ENCODE data around the gene TMEM182.

The TMEM182 gene

DNA sequence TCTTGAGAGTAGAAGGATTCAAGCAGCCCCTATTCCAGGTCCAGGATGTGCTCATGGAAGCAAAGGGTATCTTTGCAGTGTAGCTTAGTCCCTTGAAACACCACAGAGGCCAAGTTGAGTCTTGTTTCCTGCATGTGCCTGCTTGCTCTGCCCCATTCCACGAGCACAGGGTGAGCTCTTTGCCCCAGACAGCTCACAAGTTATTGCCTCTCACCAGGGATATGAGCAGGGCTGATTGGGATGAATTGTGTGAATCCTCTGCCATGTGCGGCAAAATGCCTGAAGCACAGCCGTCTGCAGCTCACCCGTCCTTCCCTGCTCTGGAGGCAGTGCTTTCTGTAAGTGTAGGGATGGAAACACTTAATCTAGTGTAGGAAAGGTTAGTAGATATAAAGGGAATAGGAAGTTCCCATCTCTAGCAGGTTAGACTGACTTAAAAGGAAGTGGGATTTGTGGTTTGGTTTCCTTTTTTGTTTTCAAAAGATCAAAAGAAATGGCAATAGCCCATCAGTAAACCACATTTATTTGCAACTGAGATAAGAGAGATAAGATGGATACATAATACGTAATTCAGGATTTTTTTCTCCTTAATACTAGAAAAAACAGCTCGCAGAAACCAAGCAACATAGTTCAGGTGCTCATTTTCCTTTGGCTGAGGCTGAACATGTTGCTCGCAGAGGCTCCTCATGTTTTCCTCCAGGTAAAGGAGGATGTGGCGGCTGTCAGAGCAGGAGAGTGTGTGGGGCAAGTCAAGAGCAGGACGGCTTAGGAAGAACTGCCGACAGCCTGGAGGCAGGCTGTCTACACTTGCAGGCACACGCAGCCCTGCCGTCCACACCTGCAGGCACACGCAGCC, 41.4 kb downstream of the TMEM182 start:
- no peak for DNase-seq

DNA sequence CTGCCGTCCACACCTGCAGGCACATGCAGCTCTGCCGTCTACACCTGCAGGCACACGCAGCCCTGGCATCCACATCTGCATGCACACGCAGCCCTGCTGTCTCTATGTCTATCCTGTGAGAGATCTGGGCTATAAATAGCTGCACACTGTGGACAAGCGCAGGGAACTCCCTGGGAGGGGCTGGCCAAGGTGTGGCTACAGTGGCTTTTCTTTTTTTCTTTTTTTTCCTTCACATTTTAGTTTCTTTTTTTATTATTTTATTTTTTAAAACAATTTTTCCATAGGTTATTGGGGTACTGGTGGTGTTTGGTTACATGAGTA, 42.0 kb downstream of the TMEM182 start:
- no peak for DNase-seq

DNA sequence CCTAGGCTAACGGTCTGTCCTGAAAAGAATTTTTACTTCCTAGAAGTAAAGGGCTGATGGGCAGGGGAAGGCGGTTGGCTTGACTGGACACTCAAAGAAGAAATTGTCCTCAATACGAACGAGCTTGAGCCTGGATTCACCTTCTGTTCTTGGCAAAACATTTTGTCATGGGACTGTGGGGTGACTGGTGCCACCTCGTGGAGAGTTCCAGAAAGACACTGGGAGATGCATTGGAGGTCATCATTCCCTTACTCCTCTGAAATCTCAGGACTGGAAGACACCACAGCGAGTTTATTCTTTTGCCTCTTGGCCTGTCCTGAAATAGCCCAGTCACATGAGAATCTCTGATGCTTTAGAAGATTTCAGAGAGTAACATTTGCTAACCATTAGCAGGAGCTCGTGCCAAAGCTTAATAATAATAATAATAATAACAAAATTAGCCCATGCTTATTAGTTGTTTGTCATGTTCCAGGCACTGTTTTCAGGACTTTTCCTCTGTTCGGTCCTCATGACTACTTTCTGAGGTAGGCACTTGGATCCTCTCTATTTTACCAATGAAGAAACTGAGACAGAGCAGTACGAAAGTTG, 44.5 kb downstream of the TMEM182 start:
- DNase-seq, result peak; percentile 57

DNA sequence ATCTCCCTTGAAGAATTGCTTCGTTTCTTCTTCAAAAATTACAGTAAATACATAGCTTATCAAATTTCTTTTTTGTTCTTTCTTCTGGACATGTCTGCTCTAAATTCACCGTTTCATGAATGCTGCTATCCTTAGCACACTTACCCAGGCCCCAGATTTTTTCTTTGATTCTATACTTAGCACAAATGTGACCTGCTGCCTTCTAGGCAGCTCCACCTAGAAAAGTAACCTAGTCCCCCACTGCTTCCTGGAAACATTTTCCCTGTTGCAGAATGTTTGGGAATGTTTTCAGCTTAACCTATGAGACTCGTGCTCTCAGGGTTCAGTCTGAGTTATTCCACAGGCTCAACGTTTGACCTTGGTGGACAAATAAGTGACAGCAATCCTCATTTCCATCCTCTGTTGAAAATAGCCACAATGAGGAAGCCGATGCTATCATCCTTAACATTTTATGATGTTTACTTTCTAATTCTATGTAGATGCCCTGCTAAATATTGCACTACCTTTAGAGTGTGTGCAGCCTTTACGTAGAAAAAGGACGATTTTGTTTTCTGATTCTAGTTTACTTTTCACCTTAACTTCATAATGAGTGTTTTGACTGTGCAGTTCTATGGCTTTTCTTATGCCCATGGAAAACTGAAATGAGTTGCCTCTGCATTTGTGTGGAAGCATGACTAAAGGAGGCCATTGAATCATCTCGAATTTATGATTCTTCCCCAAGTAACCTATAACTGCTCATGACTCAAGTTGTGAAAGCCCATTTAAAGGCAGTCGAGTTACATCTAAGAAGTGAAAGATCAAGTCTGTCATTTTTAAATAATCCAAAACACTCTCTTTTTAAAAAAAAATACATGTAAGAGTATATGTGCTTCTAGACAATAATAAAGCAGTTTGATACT, 47.7 kb downstream of the TMEM182 start:
- no peak for DNase-seq

DNA sequence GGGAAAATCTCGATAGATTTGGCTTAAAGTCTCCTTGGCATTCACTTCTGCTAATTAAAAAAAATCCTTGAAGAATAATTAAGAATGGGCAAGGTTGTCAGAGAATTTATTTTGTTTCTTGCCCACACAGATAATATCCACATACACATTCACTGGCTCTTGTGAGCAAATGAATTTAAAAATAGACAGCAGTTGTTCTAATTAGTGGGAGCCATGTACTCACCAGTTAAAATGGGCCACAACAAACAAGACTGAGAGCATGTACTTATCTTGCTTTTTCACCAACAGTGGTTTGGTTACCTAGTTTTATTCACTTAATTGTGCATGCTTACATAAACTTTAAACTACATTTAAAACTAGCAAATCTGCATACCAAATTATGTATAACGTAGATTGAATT, 53.5 kb downstream of the TMEM182 start:
- DNase-seq, result no peak

DNA sequence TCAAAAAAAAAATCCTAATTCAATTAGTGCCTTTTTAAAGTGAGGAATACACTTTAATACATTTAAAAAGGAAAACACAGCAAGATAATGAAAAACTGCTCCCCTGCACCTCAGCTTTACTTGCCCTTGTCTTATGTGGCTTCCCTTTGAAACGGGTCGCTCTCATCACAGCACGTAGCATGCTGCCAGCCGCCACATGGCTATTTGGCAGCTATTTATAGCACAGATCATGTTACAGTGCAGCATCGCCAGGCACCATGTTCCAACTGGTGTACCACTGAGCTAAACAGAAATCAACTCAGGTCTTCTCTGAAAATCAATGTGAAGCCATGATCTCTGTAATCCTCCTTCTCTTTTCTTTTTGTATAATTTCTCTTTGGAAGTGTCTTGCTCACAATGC, 65.1 kb downstream of the TMEM182 start:
- DNase-seq, result peak; percentile 47

DNA sequence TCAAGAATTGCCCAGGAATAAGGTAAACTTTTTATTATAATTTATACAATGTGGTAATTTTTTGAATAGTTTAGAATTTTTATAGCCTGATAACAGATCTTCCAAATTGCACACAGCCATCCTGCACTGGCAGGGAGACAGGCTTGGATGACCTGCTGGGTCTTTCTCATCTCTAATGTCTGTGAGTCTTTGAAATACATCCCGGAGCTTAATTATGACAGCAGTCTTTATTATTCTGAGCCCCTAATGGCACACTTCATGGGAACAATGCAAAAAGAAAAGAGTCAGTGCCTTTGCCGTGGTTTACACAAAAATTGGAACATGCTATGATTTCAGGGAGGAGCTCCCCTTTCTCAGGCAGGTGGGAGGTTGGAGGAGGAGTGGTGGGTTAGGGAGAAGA, 71.0 kb downstream of the TMEM182 start:
- DNase-seq, result no peak

DNA sequence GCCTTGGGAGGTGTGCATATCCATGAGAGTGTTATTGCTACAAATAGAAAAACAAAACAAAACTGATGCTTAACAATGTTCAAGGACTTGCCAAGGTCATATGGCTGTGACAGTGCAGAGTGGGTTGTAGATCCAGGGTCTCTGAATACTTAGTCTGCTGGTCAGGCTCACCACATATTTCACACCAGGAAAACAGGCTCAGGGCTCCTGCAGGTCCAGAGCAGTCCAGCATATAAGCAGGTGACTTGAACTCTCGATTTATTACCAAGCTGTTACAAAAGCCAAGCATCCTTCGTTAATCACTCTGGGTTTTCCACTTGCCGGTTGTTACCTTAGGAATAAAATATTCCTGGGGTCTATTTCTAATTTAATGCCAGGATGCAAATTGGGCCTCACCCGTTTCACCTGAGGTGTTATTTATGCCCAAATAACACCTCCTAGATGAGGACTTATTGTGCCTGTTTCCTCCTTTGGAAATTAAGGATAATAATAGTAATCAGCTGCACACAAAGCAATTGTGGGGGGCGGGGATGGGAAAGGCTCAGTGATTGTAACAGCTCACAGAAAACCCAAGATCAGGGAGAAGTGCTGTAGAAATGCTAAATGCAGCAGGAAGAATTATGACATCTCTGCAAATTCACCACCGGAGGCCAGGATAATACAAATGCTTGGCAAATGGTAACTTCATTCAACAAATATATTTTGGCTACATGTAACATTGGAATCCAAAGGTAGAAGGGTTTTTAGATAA, 72.9 kb downstream of the TMEM182 start:
- no peak for DNase-seq

DNA sequence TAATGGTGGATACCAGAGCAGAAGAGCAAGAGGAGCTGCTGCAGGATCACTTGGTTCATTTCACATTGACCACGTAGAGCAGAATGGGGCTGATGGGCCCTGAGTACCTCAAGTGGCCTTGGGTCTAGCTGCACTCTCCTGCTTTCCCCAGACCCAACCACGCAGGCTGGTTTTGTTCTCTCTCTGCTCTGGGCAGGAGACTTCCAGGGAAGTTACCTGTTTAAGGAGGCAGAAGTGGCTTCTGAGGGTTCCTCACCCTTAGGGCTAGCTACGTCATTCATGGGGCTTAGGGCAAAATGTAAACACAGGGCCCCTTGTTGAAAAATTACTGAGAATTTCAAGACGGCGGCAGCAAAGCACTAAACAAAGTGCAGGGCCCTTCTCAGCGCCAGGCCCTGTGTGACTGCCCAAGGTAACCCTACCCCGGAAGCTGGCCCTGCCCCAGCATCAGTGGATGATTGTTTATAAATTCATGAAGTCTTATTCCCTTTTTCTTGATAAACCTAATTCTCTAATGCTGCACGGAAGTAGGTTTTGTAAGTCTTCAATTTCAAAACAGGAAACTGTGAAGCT, 75.9 kb downstream of the TMEM182 start:
- no peak for DNase-seq

DNA sequence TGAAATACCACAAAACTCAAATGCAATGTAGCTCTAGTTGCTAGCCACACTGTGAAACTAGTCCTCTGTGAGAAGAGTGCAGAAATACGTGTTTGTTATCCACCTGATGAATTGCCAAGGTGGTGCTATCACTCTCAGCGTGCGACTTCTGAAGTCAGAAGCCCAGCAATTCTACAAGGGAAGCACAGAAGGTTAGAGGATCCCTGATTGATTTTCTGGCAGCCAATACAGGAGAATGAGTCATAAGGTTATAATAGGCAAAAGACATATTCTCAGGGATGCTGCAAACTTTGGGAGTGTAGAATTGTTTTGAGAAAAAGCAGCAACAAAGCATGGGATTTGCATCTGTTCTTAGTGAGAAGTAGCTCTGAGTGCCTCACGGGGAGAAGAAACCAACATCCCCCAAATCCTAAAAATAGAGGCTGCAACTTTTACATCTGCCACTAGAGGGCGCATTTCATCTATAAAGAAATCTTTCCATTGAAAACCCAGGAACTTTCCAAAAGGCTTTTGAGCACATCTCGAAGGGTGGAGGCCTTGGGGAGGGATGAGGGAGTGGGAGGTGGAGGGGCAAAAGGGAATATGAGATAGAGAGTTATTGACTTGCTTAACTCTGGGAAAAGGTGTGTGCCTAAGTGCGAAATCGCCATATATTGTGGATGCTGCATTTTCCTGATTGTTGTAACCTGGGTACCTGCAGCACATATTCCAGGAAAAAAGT, 78.0 kb downstream of the TMEM182 start:
- peak; percentile 66 for DNase-seq

DNA sequence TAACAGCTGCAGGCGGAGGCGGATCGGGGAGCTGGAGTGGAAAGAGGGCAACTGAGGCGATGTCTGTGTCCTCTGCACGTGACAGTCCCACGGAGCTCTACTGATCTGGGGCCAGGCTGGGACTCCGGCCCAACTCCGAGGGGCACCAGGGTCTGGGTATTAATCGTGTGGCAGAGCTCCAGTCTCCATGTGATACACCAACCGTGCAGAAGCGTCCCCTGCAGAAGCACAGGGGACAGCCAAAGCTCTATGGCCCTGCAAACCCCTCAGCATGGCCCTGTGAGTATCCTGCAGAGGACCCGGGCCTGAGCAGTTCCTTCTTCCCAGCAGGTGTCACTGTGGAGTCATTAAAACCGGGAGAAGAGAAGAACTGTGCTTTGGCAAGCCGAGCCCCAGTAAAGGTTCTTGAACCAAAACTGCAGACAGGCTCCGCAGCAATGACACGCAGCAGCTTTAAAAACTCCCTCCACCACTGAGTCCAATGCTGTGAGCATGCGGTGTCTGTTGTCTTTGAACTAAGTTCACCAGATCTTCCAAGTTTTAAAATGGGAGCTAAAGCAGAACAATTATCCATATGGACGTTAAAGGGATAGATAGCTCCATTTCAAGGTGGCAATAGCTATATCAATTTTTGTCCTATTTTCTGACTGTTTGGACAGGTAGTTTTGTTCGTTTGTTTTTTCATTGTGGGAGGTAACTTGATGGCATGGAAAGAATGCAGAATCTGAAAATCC, 79.4 kb downstream of the TMEM182 start:
- DNase-seq, result peak; percentile 60

DNA sequence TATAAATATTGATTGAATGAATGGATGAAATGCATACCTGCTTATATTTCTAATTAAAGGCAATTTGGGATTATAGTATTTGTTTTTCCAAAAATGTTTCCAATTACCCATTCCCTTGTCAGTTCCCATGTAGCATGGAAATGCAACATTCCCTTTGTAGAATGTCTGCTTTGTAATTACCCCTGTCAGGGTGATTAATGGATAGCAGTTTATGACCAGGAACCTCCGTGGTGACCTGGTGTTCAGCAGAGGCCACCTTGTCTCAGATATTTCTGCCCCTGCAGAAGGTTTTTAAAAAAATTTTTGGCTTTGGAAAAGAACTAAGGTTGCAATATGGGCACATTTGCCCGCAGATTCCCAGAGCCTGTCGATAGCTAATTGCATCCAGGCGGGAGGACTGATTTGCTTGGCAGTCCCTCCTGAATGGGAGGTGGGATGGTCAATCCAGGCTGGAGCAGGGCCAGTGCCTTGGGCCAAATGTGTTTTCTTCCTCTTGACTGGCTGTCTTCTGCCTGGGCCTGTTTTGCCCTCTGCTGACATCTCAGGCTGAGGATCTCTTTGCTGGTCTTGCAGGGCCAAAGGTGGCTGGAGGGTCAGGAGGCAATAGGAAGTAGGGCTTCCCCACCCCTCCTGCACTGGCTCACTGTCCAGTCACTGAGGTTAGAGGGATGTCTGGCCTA, 82.1 kb downstream of the TMEM182 start:
- no peak for DNase-seq

DNA sequence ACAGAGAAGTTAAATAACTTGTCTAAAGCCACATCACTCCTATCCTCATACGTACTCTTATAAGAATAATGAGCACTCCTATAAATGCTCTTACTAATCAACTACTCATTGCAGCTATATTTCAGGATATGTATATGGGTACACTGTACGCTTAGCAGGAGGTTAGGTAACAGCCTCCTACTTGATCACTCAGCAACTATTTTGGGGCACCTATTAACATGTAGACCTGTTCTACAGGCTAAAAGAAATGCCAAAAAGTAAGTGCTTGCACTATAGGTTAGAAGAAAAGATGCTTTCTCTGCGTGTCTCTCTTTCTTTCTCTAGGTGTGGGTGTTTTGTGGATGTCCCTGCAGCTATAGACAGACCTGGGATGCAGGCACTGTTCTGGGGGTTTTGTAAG, 83.1 kb downstream of the TMEM182 start:
- no peak for DNase-seq

DNA sequence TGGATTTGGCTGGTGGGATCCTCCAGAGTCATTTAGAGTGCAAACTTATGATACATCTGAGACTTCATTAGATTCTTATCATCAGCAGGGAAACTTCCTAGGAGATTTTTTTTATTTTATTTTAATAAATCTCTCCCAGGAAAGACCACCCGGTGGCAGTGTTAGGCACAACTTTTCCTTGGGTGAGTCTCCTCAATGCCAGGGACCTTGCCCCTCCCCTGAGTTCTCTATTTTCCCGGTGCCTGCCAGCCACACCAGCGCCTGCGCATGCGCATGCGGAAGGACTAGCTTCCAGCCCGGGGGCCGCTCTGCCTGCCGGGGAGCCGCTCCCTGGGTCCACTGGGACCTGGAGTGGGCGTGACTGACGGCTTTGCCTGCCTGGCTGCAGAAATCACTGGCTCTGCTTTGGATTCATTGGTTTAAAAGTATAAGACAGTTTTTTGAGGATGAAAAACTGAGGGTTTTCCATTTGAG, 86.6 kb downstream of the TMEM182 start:
- peak; percentile 82 for DNase-seq

DNA sequence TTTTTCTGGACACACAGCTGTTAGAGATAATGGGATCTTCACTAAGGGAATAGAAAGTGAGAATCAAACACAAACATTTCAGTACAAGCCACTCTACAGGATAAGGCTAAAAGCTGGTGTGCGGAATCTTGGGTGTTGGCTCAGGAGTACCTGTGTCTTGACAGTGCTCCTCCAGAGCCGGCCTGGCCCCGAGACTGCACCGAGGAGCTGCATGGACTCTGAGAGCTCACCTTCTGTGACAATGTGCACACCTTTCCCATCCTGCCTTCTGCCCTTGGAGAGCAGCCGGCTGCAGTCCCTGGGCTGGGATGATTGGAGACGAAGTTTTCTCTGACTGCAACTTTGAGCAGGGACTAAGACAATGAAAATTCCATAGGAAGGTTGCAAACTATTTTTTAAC, 89.1 kb downstream of the TMEM182 start:
- DNase-seq, result no peak

DNA sequence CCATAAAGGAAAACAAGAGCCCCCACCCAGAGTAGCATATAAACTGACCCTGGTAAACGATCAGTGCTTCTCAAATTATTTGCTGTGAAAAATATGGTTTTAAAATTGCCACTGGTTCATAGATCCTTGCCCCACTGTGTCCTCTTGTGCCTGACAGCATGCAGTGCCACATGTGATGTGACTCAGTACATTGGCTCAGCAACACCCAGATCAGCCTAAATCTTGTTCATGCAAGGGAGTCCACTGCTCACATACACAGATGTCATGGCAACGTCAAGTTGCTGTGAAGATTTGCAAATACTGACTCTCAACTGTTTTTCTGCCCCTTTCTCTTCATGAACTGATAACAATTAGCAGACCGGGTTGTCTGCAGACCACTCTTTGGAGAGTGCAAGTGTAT, 91.0 kb downstream of the TMEM182 start:
- DNase-seq, result no peak

Measured in retina (tissue), 1 donor.